ENCODE results near the gene STRIP1.

- no peak for TF ChIP-seq POLR2AphosphoS5 (IDR thresholded peaks at IDR 0.05; ENCODE audit: insufficient read depth in 1 of 2, low read depth in 1 of 2)
- TF ChIP-seq CTCF (IDR thresholded peaks at IDR 0.05) = no peak
- TF ChIP-seq POLR2A (IDR thresholded peaks at IDR 0.05) = no peak
Observed at GRCh38 chr1:110050602-110051261, 16.3 kb downstream of the STRIP1 start.

All from vagina (tissue), 2 donors.